Panc1 (cell line): ENCODE measurements around the gene C1orf116. TPM values are rescaled to one million over a fixed set of nuclear protein-coding genes. Genes with fewer than 3 reads are reported as not detected.

Source experiments
- ATAC-seq: fragments of 200-7000 bp; cut with Tn5 transposase; 2 replicates; pipeline ENCODE4 v1.9.1; 2020; ENCODE audit warnings: mild to moderate bottlenecking, moderate library complexity
- BruUV-seq: library from RNA; stranded (reverse); fragments of 400-500 nt; replicated peaks from 2 replicates; lab custom pipeline; 2021; lab: Mats Ljungman, UMichigan
- CTCF ChIA-PET: fragments of 300-600 bp; sonication (Branson Sonifier 250); formaldehyde crosslinking; loops from one replicate; lab custom pipeline; 2022; ENCODE audit warnings: antibody characterized with exemption; lab: Charles Lee
- POLR2A ChIA-PET: fragments of 300-600 bp; sonication (Branson Sonifier 250); formaldehyde crosslinking; loops from one replicate; lab custom pipeline; 2022; ENCODE audit warnings: antibody characterized with exemption; lab: Charles Lee
- DNase-seq: peaks from one replicate; pipeline ENCODE4 v3.0.0-alpha.2; 2010; ENCODE audit warnings: low read depth, low spot score
- H3K27ac ChIP-seq: 2 replicates; pipeline ENCODE4 v1.5.1; 2011; ENCODE audit warnings: mild to moderate bottlenecking, low read length, inconsistent platforms
- H3K27me3 ChIP-seq: fragments of 200-500 bp; sonication (Bioruptor generic); 2 replicates; pipeline ENCODE4 v1.6.0; 2014; ENCODE audit warnings: low read length, inconsistent platforms; ENCODE audit not compliant: control insufficient read depth, insufficient read depth
- H3K36me3 ChIP-seq: fragments of 200-500 bp; sonication (Bioruptor generic); 2 replicates; pipeline ENCODE4 v1.5.1; 2014; ENCODE audit warnings: inconsistent platforms, mild to moderate bottlenecking, low read length, moderate library complexity; ENCODE audit not compliant: control insufficient read depth, insufficient read depth
- H3K4me1 ChIP-seq: 2 replicates; pipeline ENCODE4 v1.5.1; 2011; ENCODE audit warnings: inconsistent platforms, mild to moderate bottlenecking, low read length, moderate library complexity; ENCODE audit not compliant: control insufficient read depth, insufficient read depth
- H3K4me3 ChIP-seq, 2 experiments: 2 replicates each; pipeline ENCODE4 v1.5.1; 2011 to 2012; ENCODE audit warnings: low read depth in 2 of 2, low read length in 2 of 2, mild to moderate bottlenecking in 2 of 2, inconsistent platforms in 1 of 2, moderate library complexity in 1 of 2
- H3K9me3 ChIP-seq: fragments of 200-500 bp; sonication (Bioruptor generic); 2 replicates; pipeline ENCODE4 v1.5.1; 2014; ENCODE audit warnings: low read depth, mild to moderate bottlenecking, inconsistent platforms, low read length, moderate library complexity; ENCODE audit not compliant: control insufficient read depth, insufficient read depth
- POLR2AphosphoS5 ChIP-seq: IDR thresholded peaks from 2 replicates; pipeline ENCODE4 v1.6.1; 2012; ENCODE audit warnings: mild to moderate bottlenecking, low read depth, low read length, moderate library complexity
- SIN3A ChIP-seq: IDR thresholded peaks from 2 replicates; pipeline ENCODE4 v1.6.1; 2012; ENCODE audit warnings: low read depth, mild to moderate bottlenecking, low read length, moderate library complexity, borderline replicate concordance; ENCODE audit not compliant: insufficient read depth
- TCF7L2 ChIP-seq: IDR thresholded peaks from 2 replicates; pipeline ENCODE4 v1.6.1; 2011; ENCODE audit warnings: mild to moderate bottlenecking, low read depth, low read length, inconsistent platforms
- in situ Hi-C: cut with HindIII; loops from 2 replicates; pipeline ENCODE4 v1.10.0; 2016; ENCODE audit warnings: low sequenced_read_pairs, low pct_unique_long_range_greater_than_20kb
- intact Hi-C: fragments of 100-400 bp; cut with micrococcal nuclease; formaldehyde crosslinking; loops from one replicate; pipeline ENCODE4 v1.10.0; 2022; ENCODE audit not compliant: unreplicated experiment
- total RNA-seq: library from RNA; stranded (reverse); gene quantifications from one replicate; pipeline ENCODE4 v1.2.1, GENCODE V29; 2021; ENCODE audit not compliant: unreplicated experiment
- TF ChIP-seq, protein P1 (sequence below), 2 experiments: IDR thresholded peaks; 2 replicates each; pipeline ENCODE4 v1.6.1; 2011 to 2012; ENCODE audit warnings: low read depth in 2 of 2, control low read depth in 1 of 2, low read length in 1 of 2, mild to moderate bottlenecking in 1 of 2, moderate library complexity in 1 of 2; ENCODE audit not compliant: insufficient read depth in 1 of 2
- TF ChIP-seq, protein P2 (sequence below): fragments of 450-650 bp; IDR thresholded peaks from 2 replicates; pipeline ENCODE4 v1.5.1; 2017; ENCODE audit warnings: mild to moderate bottlenecking

The C1orf116 gene
- total RNA-seq, 1 experiment from 2014 or later, result 0.08 TPM

DNA sequence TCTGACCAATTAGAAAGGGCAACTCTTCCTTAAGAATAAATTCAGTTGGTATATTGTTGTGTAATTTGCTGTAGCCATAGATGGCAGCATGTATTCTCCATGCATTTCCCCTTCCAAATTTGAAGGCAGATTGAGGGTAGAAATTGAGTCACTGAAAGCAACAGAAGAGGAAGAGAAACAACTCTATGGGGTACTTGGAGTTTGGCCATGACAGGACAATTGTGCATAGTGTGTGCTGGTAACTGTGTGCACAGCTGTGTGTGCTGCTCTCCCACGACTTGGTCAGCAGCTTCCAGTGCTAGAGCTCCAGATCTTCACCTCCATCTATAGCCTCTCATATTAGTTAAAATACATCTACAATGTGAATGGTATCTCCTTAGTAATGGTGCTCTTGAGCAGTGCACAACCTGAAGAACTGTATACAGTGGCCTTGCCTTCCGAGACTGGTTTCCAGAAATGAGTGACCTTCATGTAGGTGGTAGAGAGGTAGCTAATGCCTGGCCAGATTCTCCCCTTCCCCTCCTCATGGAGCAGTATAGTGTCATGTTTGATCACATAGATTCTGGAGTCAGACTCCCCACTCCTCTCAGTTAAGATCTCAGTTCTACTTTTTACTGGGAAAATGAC, 61.4 kb downstream of the C1orf116 start:
- intact Hi-C loops, result no loop called here
- ATAC-seq (no peak), DNase-seq (no peak)
- H3K4me1 ChIP-seq, result no peaks in the 10 kb centered on the region
- POLR2A ChIA-PET, result no interaction called here
- no peaks in the 10 kb centered on the region for H3K36me3 ChIP-seq
- H3K27me3 ChIP-seq, result peaks cover 19% of the 10 kb centered on the region
- no peaks in the 10 kb centered on the region for H3K9me3 ChIP-seq
- no peak overlapping the region for H3K4me3 ChIP-seq
- no TSS peak for BruUV-seq
- H3K27ac ChIP-seq, result no peak overlapping the region
- CTCF ChIA-PET, result no interaction called here
- TF ChIP-seq POLR2AphosphoS5 (no peak), SIN3A (no peak), TCF7L2 (no peak)
- TF ChIP-seq, protein P1, sequence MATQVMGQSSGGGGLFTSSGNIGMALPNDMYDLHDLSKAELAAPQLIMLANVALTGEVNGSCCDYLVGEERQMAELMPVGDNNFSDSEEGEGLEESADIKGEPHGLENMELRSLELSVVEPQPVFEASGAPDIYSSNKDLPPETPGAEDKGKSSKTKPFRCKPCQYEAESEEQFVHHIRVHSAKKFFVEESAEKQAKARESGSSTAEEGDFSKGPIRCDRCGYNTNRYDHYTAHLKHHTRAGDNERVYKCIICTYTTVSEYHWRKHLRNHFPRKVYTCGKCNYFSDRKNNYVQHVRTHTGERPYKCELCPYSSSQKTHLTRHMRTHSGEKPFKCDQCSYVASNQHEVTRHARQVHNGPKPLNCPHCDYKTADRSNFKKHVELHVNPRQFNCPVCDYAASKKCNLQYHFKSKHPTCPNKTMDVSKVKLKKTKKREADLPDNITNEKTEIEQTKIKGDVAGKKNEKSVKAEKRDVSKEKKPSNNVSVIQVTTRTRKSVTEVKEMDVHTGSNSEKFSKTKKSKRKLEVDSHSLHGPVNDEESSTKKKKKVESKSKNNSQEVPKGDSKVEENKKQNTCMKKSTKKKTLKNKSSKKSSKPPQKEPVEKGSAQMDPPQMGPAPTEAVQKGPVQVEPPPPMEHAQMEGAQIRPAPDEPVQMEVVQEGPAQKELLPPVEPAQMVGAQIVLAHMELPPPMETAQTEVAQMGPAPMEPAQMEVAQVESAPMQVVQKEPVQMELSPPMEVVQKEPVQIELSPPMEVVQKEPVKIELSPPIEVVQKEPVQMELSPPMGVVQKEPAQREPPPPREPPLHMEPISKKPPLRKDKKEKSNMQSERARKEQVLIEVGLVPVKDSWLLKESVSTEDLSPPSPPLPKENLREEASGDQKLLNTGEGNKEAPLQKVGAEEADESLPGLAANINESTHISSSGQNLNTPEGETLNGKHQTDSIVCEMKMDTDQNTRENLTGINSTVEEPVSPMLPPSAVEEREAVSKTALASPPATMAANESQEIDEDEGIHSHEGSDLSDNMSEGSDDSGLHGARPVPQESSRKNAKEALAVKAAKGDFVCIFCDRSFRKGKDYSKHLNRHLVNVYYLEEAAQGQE (IDR thresholded peaks at IDR 0.05; ENCODE audit: insufficient read depth in 1 of 2, low read depth in 2 of 2, low read length in 1 of 2), result no peak
- TF ChIP-seq, protein P2, sequence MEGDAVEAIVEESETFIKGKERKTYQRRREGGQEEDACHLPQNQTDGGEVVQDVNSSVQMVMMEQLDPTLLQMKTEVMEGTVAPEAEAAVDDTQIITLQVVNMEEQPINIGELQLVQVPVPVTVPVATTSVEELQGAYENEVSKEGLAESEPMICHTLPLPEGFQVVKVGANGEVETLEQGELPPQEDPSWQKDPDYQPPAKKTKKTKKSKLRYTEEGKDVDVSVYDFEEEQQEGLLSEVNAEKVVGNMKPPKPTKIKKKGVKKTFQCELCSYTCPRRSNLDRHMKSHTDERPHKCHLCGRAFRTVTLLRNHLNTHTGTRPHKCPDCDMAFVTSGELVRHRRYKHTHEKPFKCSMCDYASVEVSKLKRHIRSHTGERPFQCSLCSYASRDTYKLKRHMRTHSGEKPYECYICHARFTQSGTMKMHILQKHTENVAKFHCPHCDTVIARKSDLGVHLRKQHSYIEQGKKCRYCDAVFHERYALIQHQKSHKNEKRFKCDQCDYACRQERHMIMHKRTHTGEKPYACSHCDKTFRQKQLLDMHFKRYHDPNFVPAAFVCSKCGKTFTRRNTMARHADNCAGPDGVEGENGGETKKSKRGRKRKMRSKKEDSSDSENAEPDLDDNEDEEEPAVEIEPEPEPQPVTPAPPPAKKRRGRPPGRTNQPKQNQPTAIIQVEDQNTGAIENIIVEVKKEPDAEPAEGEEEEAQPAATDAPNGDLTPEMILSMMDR, result no peak
- in situ Hi-C loops, result no loop called here

DNA sequence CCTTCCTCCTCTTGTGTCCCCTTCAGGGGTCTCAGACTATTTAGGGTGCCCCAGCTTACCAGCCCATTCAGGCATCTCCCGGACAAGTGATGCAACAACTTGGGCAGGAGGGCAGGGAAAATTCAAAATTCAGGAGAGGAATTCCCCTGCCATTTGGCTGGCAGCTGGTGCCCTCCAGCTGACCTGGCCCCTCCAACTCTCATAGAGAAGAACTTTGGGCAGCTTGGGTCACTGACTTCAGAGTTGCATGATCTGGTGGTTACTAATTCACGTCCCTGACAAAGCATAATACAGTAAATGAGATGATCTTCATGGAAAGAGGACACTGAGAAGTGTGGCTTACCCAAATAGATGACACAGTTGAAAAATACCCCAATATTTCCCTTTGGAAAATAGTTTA, 62.1 kb downstream of the C1orf116 start, which contains the start of gene FCAMR:
FCAMR (minus strand) TSS at position 15 of the 400 bp plus-strand sequence. CDS start 335 bp downstream, outside the sequence.
- CTCF ChIA-PET, result interaction anchor here (0.6 kb wide), 1 partner anchor 358 kb away, joined by 3 read pairs; the partner anchor contains the start of gene EIF2D
- DNase-seq, result no peak

More for the DNA sequence above, 62.1 kb downstream of the C1orf116 start, which contains the start of gene FCAMR:
- in situ Hi-C loops (no loop called here), intact Hi-C loops (no loop called here)
- no peak within 1 kb of the TSS for H3K4me3 ChIP-seq
- H3K4me1 ChIP-seq, result no peaks in the 10 kb centered on the region
- ATAC-seq, result no peak
- POLR2A ChIA-PET, result no interaction called here
- no peaks in the 10 kb centered on the region for H3K9me3 ChIP-seq
- H3K36me3 ChIP-seq, result no peaks in the 10 kb centered on the region
- no TSS peak for BruUV-seq
- TF ChIP-seq, protein P2, result no peak
- TF ChIP-seq POLR2AphosphoS5 (no peak), TCF7L2 (no peak), SIN3A (no peak)
- TF ChIP-seq, protein P1 (IDR thresholded peaks at IDR 0.05; ENCODE audit: insufficient read depth in 1 of 2, low read depth in 2 of 2, low read length in 1 of 2), result no peak
- peaks cover 19% of the 10 kb centered on the region for H3K27me3 ChIP-seq
- no peak within 1 kb of the TSS for H3K27ac ChIP-seq
